MM.1S (cell line): Measurements from ENCODE around the gene CCDC83.
"Not testable (repeated sequence)": the region's sequence is repeated elsewhere in the genome, so short reads cannot be mapped to it uniquely, and the experiment has no call there.

ENCODE experiments used
- DNase-seq: peaks from one replicate; pipeline ENCODE4 v3.0.0-alpha.2; 2015
- H2AFZ ChIP-seq: fragments of 300-600 bp; sonication (generic); 2 replicates; pipeline ENCODE4 v1.6.0; 2016; ENCODE audit warnings: antibody characterized with exemption, low read length
- H3F3A ChIP-seq: fragments of 300-600 bp; sonication (generic); 2 replicates; pipeline ENCODE4 v1.6.1; 2016; ENCODE audit warnings: mild to moderate bottlenecking, antibody characterized with exemption, low read length, moderate library complexity, mixed read lengths; ENCODE audit not compliant: insufficient read depth
- H3K27ac ChIP-seq: fragments of 300-600 bp; sonication (generic); 2 replicates; pipeline ENCODE4 v1.5.1; 2016; ENCODE audit warnings: mild to moderate bottlenecking, low read length
- H3K27me3 ChIP-seq: fragments of 300-600 bp; sonication (generic); replicated peaks from 2 replicates; pipeline ENCODE4 v1.6.0; 2016; ENCODE audit warnings: low read length; ENCODE audit not compliant: insufficient read depth
- H3K36me3 ChIP-seq: fragments of 300-600 bp; sonication (generic); replicated peaks from 2 replicates; pipeline ENCODE4 v1.6.1; 2016; ENCODE audit warnings: mild to moderate bottlenecking, low read length, mixed read lengths; ENCODE audit not compliant: insufficient read depth
- H3K4me1 ChIP-seq: fragments of 300-600 bp; sonication (generic); 2 replicates; pipeline ENCODE4 v1.6.1; 2016; ENCODE audit warnings: low read length, mixed read lengths
- H3K4me2 ChIP-seq: fragments of 300-600 bp; sonication (generic); 2 replicates; pipeline ENCODE4 v1.6.0; 2016; ENCODE audit warnings: low read depth, low read length
- H3K4me3 ChIP-seq: fragments of 300-600 bp; sonication (generic); 2 replicates; pipeline ENCODE4 v1.5.1; 2016; ENCODE audit warnings: low read length, mixed read lengths
- H3K79me2 ChIP-seq: fragments of 300-600 bp; sonication (generic); 2 replicates; pipeline ENCODE4 v1.6.1; 2016; ENCODE audit warnings: mixed run types, low read length, mixed read lengths
- H3K9ac ChIP-seq: fragments of 300-600 bp; sonication (generic); 2 replicates; pipeline ENCODE4 v1.6.1; 2016; ENCODE audit warnings: low read length, mixed read lengths
- H3K9me2 ChIP-seq: fragments of 300-600 bp; sonication (generic); replicated peaks from 2 replicates; pipeline ENCODE4 v1.6.1; 2016; ENCODE audit warnings: mild to moderate bottlenecking, low read length, mixed read lengths; ENCODE audit not compliant: insufficient read depth
- H3K9me3 ChIP-seq: fragments of 300-600 bp; sonication (generic); replicated peaks from 2 replicates; pipeline ENCODE4 v1.6.1; 2016; ENCODE audit warnings: mild to moderate bottlenecking, low read length, mixed read lengths; ENCODE audit not compliant: insufficient read depth
- H4K20me1 ChIP-seq: fragments of 300-600 bp; sonication (generic); 2 replicates; pipeline ENCODE4 v1.6.1; 2016; ENCODE audit warnings: mild to moderate bottlenecking, low read length, moderate library complexity, mixed read lengths; ENCODE audit not compliant: insufficient read depth
- EZH2 ChIP-seq: fragments of 300-600 bp; sonication (generic); optimal IDR thresholded peaks from 2 replicates; pipeline ENCODE3; 2017; ENCODE audit warnings: low read depth, mild to moderate bottlenecking, antibody characterized with exemption, low read length, mixed read lengths
- EZH2phosphoT487 ChIP-seq: fragments of 300-600 bp; sonication (generic); IDR thresholded peaks from 2 replicates; pipeline ENCODE4 v1.6.1; 2018; ENCODE audit warnings: antibody characterized with exemption, low read length
- TF ChIP-seq, protein P1 (sequence below): fragments of 300-600 bp; sonication (generic); IDR thresholded peaks from 2 replicates; pipeline ENCODE4 v1.5.1; 2016; ENCODE audit warnings: antibody characterized with exemption, low read length, mixed read lengths

Gene CCDC83

DNA sequence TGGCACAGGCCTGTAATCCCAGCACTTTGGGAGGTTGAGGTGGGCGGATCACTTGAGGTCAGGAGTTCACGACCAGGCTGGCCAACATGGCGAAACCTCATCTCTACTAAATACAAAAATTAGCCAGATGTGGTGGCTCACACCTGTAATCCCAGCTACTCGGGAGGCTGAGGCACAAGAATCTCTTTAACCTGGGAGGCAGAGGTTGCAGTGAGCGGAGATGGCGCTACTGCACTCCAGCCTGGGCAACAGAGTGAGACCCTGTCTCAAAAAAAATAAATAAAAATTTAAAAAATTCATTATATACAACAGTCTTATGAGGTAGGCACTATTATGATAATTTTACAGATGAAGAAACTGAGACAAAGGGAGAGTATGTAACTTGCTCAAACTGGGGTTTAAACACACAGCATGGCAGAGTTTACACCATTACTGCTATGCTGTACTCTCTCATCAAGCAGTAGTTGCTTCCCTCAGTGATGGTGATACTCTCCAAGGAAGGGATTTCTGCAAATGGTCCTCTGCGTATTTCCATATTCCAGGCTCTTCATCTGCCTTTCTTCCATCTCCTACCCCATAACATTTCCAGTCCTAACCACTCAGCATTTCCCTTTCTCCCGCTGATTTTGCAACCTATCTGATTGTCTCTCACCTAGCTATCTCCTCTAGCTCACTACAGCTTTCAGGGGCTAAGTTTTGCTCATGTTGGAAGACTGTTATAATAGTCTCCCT lies 95.3 kb downstream of the CCDC83 start:
- DNase-seq, result no peak
- Histone ChIP-seq H3F3A (no peaks in the 10 kb centered on the region; the same call in 1 of the 2 replicates), H3K9me3 (no peaks in the 10 kb centered on the region), H2AFZ (no peak overlapping the region), H3K4me2 (no peak overlapping the region), H3K9me2 (no peaks in the 10 kb centered on the region), H4K20me1 (no peaks in the 10 kb centered on the region), H3K27me3 (no peaks in the 10 kb centered on the region), H3K79me2 (no peaks in the 10 kb centered on the region), H3K36me3 (no peaks in the 10 kb centered on the region), H3K4me1 (peaks cover 16% of the 10 kb centered on the region), H3K9ac (no peak overlapping the region), H3K4me3 (no peak overlapping the region), H3K27ac (no peak overlapping the region)
- TF ChIP-seq, protein P1, sequence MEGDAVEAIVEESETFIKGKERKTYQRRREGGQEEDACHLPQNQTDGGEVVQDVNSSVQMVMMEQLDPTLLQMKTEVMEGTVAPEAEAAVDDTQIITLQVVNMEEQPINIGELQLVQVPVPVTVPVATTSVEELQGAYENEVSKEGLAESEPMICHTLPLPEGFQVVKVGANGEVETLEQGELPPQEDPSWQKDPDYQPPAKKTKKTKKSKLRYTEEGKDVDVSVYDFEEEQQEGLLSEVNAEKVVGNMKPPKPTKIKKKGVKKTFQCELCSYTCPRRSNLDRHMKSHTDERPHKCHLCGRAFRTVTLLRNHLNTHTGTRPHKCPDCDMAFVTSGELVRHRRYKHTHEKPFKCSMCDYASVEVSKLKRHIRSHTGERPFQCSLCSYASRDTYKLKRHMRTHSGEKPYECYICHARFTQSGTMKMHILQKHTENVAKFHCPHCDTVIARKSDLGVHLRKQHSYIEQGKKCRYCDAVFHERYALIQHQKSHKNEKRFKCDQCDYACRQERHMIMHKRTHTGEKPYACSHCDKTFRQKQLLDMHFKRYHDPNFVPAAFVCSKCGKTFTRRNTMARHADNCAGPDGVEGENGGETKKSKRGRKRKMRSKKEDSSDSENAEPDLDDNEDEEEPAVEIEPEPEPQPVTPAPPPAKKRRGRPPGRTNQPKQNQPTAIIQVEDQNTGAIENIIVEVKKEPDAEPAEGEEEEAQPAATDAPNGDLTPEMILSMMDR, result no peak
- TF ChIP-seq EZH2, result no peak
- TF ChIP-seq EZH2phosphoT487, result no peak

DNA sequence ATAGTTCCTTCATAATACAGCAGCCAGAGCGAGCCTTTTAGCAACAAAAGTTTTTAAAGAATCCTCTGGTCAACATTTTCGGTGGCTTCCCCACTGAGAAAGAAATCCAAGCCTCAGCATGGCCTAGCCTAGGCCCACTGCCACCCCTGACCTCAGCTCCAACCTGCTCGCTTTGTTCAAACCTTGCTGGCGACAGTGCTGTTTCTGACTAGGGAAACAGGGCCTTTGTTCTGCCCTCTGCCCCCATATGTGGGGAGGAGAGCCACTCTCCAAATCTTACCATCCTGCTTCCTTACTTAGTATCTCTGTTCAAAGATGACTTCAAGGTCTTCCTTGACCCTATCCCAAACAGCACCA lies 95.8 kb downstream of the CCDC83 start:
- H4K20me1 ChIP-seq, result no peaks in the 10 kb centered on the region
- no peak for DNase-seq
- H2AFZ ChIP-seq, result no peak overlapping the region
- H3K36me3 ChIP-seq, result no peaks in the 10 kb centered on the region
- H3K9me2 ChIP-seq, result no peaks in the 10 kb centered on the region
- no peak overlapping the region for H3K4me2 ChIP-seq
- no peaks in the 10 kb centered on the region; the same call in 1 of the 2 replicates for H3F3A ChIP-seq
- TF ChIP-seq EZH2phosphoT487 (no peak), EZH2 (no peak)
- TF ChIP-seq, protein P1, result no peak
- no peaks in the 10 kb centered on the region for H3K9me3 ChIP-seq
- H3K4me3 ChIP-seq, result no peak overlapping the region
- H3K79me2 ChIP-seq, result no peaks in the 10 kb centered on the region
- no peak overlapping the region for H3K9ac ChIP-seq
- peaks cover 13% of the 10 kb centered on the region for H3K4me1 ChIP-seq
- no peaks in the 10 kb centered on the region for H3K27me3 ChIP-seq
- H3K27ac ChIP-seq, result no peak overlapping the region

DNA sequence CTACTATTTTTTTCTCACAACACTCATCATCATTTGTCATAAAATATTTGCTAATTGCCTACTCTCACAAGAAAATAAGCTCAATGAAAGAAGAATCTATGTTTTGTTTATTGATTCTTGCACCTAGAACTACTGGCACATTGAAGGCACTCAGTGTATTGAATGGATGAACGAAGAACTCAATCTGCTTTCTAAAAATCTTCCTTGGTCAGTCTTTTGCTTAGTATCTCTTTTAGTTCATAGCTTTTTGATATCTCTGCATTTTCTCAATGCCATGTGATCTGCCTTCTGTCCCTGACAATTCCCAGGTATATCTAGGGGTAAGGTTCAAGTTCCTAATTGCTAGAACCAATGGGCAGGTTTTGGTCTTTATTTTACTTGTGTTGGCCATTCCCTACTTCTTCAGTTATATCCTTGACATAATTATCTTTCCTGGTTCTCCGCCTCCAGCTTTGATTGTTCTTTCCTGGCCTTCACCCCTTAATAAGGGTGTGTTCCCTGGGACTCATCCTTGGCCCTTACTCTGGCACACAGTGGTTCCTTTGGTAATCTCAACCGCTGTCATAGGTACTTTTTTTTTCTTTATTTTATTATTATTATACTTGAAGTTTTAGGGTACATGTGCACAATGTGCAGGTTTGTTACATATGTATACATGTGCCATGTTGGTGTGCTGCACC lies 96.4 kb downstream of the CCDC83 start:
- H3K4me2 ChIP-seq, result no peak overlapping the region
- no peak overlapping the region for H3K27ac ChIP-seq
- no peaks in the 10 kb centered on the region for H3K9me3 ChIP-seq
- no peak overlapping the region for H2AFZ ChIP-seq
- no peak overlapping the region for H3K9ac ChIP-seq
- TF ChIP-seq, protein P1, result no peak
- TF ChIP-seq EZH2phosphoT487 (no peak), EZH2 (no peak)
- H3K27me3 ChIP-seq, result no peaks in the 10 kb centered on the region
- no peaks in the 10 kb centered on the region for H4K20me1 ChIP-seq
- H3K4me3 ChIP-seq, result no peak overlapping the region
- H3K9me2 ChIP-seq, result no peaks in the 10 kb centered on the region
- no peaks in the 10 kb centered on the region; the same call in 1 of the 2 replicates for H3F3A ChIP-seq
- no peaks in the 10 kb centered on the region for H3K79me2 ChIP-seq
- peaks cover 11% of the 10 kb centered on the region for H3K4me1 ChIP-seq
- no peaks in the 10 kb centered on the region for H3K36me3 ChIP-seq
- no peak for DNase-seq

DNA sequence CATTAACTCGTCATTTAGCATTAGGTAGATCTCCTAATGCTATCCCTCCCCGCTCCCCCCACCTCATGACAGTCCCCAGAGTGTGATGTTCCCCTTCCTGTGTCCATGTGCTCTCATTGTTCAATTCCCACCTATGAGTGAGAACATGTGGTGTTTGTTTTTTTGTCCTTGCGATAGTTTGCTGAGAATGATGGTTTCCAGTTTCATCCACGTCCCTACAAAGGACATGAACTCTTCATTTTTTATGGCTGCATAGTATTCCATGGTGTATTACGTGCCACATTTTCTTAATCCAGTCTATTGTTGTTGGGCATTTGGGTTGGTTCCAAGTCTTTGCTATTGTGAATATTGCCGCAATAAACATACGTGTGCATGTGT lies 96.9 kb downstream of the CCDC83 start:
- not testable (repeated sequence) for H3F3A ChIP-seq, DNase-seq, H3K36me3 ChIP-seq, H3K4me2 ChIP-seq, H3K9me3 ChIP-seq, H3K4me3 ChIP-seq, H3K9me2 ChIP-seq, H4K20me1 ChIP-seq, H3K27ac ChIP-seq, H2AFZ ChIP-seq, H3K79me2 ChIP-seq, H3K9ac ChIP-seq, H3K27me3 ChIP-seq
- H3K4me1 ChIP-seq, result peaks cover 11% of the 10 kb centered on the region
